Measurements from ENCODE around the gene PBX1. TPM values are rescaled to one million over a fixed set of nuclear protein-coding genes. Genes with fewer than 3 reads are reported as not detected.

PBX1 gene
- total RNA-seq, 1 donor from 2014 or later: 257 TPM

DNA sequence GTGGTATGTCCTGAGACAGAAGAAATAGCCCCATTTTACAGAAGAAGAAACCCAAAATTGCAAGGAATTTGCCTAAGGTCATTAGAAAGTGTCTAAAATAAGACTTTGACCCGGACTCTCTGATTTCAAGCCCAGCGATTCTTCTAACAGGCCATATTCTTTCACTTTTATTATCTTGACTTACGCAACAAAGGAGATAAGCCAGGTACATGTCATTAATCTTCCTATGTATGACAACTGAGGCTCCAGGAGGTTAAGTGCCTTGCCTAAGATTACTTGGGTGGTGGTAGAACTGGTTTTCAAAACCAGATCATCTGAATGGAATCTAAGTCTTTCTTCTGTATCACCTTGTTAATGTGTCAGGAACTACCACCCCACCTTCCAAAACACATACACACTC lies 124.3 kb downstream of the PBX1 start:
- peaks cover 44% of the 10 kb centered on the region for H3K4me1 Mint-ChIP-seq (ENCODE audit: unreplicated experiment)
- H3K4me3 Mint-ChIP-seq: peak overlapping the region; percentile 78
- H3K9me3 Mint-ChIP-seq: peaks cover 6% of the 10 kb centered on the region
- TF ChIP-seq CTCF (conservative IDR thresholded peaks at IDR 0.05): no peak
- DNase-seq (ENCODE audit: extremely low spot score, unreplicated experiment): no peak
- H3K27me3 Mint-ChIP-seq: no peaks in the 10 kb centered on the region
- H3K27ac Mint-ChIP-seq: peak overlapping the region; percentile 97
- H3K36me3 Mint-ChIP-seq: peaks cover 42% of the 10 kb centered on the region

DNA sequence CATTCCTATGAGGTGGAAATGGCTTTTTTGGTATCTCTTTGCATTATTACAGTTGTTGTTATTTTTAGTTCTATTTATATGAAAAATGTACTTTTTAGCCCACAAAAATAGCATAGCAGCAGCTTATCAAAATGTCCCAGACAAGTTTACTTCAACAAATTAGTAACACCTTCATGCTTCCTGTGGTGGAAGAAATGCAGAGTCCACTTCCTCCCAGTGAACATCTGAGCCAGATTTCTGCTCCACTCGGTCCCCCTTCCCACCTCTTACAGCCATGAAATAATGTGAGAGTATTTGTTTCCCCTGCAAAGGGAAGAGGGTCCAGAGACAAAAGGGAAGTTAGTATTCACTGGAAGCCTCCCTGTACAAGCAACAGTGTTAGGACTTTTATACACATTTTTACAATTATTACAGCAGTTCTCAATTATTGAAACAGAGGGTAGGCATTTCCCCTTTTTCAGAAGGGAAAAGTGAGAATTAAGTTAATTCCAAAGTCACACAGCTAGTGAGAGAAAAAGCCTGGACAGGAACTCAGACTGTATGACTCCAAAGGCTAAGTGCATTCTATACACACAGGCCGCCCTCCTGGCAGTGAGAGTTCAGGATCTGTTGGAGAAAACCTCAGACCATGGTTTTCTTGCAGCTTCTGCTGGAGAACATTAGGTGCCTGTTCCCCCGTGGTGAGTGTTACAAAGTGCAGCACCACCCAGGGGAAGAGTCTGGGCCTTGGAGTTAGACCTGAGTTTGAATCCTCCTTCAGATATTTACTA lies 126.5 kb downstream of the PBX1 start:
- H3K27ac Mint-ChIP-seq: peak overlapping the region; percentile 61
- DNase-seq (ENCODE audit: extremely low spot score, unreplicated experiment): no peak
- no peak overlapping the region for H3K4me3 Mint-ChIP-seq
- H3K9me3 Mint-ChIP-seq: peaks cover 6% of the 10 kb centered on the region
- TF ChIP-seq CTCF (conservative IDR thresholded peaks at IDR 0.05): no peak
- H3K27me3 Mint-ChIP-seq: no peaks in the 10 kb centered on the region
- H3K4me1 Mint-ChIP-seq (ENCODE audit: unreplicated experiment): peaks cover 57% of the 10 kb centered on the region
- peaks cover 36% of the 10 kb centered on the region for H3K36me3 Mint-ChIP-seq

DNA sequence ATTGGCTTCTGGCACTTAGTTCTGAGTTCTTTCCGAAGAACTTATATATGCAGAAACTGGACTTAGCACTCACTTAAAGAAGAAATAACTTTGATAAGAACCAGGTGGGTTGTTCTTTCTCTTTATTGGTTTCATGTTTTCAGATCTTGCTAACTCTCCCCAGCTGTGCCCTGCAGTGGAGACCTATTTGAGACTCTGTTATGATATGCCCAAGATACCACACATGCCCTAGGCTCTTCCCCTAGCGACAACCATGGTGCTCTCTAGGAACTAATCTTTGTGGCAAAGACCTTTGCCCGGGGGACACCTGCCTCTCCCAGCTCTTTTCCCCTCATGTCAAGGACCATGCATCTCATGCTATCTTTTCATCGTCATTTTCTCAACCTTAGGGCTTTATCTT lies 128.8 kb downstream of the PBX1 start:
- Mint-ChIP-seq H3K4me1 (ENCODE audit: unreplicated experiment) (peaks cover 52% of the 10 kb centered on the region), H3K27ac (peak overlapping the region; percentile 82), H3K9me3 (peaks cover 6% of the 10 kb centered on the region), H3K4me3 (peak overlapping the region; percentile 44), H3K36me3 (peaks cover 36% of the 10 kb centered on the region), H3K27me3 (no peaks in the 10 kb centered on the region)
- DNase-seq (ENCODE audit: extremely low spot score, unreplicated experiment): no peak
- no peak for TF ChIP-seq CTCF (conservative IDR thresholded peaks at IDR 0.05)

- Mint-ChIP-seq H3K4me1 (ENCODE audit: unreplicated experiment) (peaks cover 42% of the 10 kb centered on the region), H3K9me3 (no peaks in the 10 kb centered on the region), H3K4me3 (peak overlapping the region; percentile 44), H3K27ac (peak overlapping the region; percentile 82), H3K27me3 (no peaks in the 10 kb centered on the region), H3K36me3 (peaks cover 28% of the 10 kb centered on the region)
- DNase-seq (ENCODE audit: extremely low spot score, unreplicated experiment): no peak
- no peak for TF ChIP-seq CTCF (conservative IDR thresholded peaks at IDR 0.05)
These were observed 129.8 kb downstream of the PBX1 start for GRCh38 chr1:164688791-164689190.

DNA sequence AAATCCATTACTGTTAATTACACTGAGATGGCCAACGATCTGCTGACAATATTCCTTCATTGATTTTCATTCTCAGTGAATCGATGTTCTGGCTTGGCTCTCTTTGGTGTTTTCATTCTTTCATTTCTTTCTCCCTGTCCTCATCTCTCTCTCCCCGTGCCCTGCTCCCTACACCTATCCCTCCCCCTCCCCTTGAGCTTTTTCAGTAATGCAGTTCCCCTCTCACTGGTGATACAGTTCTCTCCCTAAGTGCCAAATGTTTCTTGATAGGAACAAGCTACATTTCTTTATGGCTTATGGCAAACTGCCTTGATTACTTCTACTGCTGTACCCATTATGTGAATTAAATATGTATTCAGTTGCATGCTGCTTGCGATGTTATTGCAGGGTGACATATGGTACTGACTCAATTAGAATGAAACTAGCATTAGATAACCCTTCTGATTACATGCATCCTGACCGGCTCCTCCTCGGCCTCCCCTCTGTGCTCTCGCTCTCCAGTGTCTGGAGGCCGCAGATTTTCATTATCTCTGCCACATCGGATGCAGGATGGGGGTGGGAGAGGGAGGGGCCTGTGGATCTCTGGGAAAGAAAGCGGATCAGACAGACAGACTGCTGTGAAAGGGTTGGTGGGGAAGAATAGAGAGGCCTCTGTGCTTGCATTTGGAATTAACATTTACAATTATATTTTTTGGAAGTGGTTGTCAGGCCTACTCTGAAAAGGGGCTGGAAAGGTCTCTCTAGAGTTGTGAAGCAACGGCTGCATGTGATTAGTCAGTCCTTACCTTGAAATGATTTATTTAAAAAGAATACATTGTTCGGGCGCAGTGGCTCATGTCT lies 130.9 kb downstream of the PBX1 start:
- peak overlapping the region; percentile 21 for H3K4me3 Mint-ChIP-seq
- peaks cover 28% of the 10 kb centered on the region for H3K36me3 Mint-ChIP-seq
- peaks cover 31% of the 10 kb centered on the region for H3K4me1 Mint-ChIP-seq (ENCODE audit: unreplicated experiment)
- DNase-seq (ENCODE audit: extremely low spot score, unreplicated experiment): no peak
- peak overlapping the region; percentile 82 for H3K27ac Mint-ChIP-seq
- no peaks in the 10 kb centered on the region for H3K9me3 Mint-ChIP-seq
- H3K27me3 Mint-ChIP-seq: no peaks in the 10 kb centered on the region
- TF ChIP-seq CTCF (conservative IDR thresholded peaks at IDR 0.05): no peak
